ENCODE data around the gene DNAJC16.
"Not testable (repeated sequence)": the region's sequence is repeated elsewhere in the genome, so short reads cannot be mapped to it uniquely, and the experiment has no call there.

GRCh38 chr1:15603966-15604282 is 77.3 kb downstream of the DNAJC16 start:
- not testable (repeated sequence) for TF ChIP-seq CTCF, POLR2A (IDR thresholded peaks at IDR 0.05)

All from esophagus squamous epithelium (tissue), 4 donors.